ENCODE measurements around the gene OR8H2.
"Not testable (repeated sequence)": the region's sequence is repeated elsewhere in the genome, so short reads cannot be mapped to it uniquely, and the experiment has no call there.

OR8H2 gene

GRCh38 chr11:56103210-56103737 is at the start of gene OR8H2:
OR8H2 (plus strand) TSS chr11:56103687; CDS start chr11:56105043, 1,356 bp downstream.
- DNase-seq (ENCODE audit: low read depth, low spot score): no peak

GRCh38 chr11:56056366-56056765 is 47.1 kb upstream of the OR8H2 start:
- DNase-seq (ENCODE audit: low read depth, low spot score): not testable (repeated sequence)

GRCh38 chr11:56057661-56058237 is 45.7 kb upstream of the OR8H2 start:
- not testable (repeated sequence) for DNase-seq (ENCODE audit: low read depth, low spot score)

GRCh38 chr11:56058260-56058780 is 45.2 kb upstream of the OR8H2 start:
- not testable (repeated sequence) for DNase-seq (ENCODE audit: low read depth, low spot score)

DNA sequence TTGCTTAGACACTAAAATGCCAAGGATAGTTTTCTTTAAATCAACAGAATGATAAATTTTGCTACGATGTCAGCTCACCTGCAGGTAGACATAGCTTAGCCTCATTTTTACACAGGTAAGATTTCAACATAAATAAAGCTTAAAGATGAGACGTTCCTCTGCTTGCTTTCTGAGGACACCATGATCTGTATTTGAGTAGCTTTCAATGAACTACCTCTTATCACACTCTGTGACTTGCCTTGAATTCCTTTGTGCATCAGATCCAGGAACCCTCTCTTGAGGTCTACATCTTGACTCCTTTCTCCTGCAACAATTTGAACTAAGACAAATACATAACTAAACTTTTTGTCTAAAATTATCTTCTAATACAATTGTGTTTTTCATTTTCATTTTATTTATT is 36.5 kb upstream of the OR8H2 start:
- no peak for DNase-seq (ENCODE audit: low read depth, low spot score)

- no peak for DNase-seq (ENCODE audit: low read depth, low spot score)
Observed at GRCh38 chr11:56089697-56090096, 13.8 kb upstream of the OR8H2 start.

DNA sequence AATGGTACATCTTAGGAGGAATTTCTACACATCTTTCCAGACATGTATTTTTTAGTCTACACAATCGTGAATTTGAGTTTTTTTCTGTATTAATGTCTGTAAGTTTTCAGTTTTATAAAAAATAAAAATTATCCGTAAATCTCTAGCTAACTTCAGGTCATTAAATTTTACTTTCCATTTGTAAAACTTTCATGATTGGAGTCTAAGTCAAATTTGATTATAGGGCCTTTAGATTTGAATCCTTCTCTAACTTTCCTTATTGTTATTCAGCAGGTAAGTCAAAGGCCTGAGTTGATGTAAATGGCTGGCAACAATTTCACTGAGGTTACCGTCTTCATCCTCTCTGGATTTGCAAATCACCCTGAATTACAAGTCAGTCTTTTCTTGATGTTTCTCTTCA is 10.5 kb upstream of the OR8H2 start, which contains the start of gene OR8I2:
OR8I2 (plus strand) TSS at position 301 of the 400 bp plus-strand sequence; CDS start at position 301, 0 bp downstream.
- DNase-seq (ENCODE audit: low read depth, low spot score): no peak

- DNase-seq (ENCODE audit: low read depth, low spot score): no peak
Observed at GRCh38 chr11:56122073-56122472, 18.6 kb downstream of the OR8H2 start, which contains the start of gene OR8H3. OR8H3 (plus strand) TSS chr11:56122373; CDS start chr11:56122373, 0 bp downstream.

- DNase-seq (ENCODE audit: low read depth, low spot score): no peak
Observed at GRCh38 chr11:56140151-56140661, 36.7 kb downstream of the OR8H2 start, which contains the start of gene OR8J3. OR8J3 (minus strand) TSS chr11:56140201; CDS start chr11:56137718, 2,483 bp downstream.

- not testable (repeated sequence) for DNase-seq (ENCODE audit: low read depth, low spot score)
Observed at GRCh38 chr11:56143681-56144080, 40.2 kb downstream of the OR8H2 start.

- no peak for DNase-seq (ENCODE audit: low read depth, low spot score)
Observed at GRCh38 chr11:56151376-56151775, 47.9 kb downstream of the OR8H2 start.

GRCh38 chr11:56152333-56152732 is 48.8 kb downstream of the OR8H2 start:
- no peak for DNase-seq (ENCODE audit: low read depth, low spot score)
